Kidney glomerular epithelial cell (primary cell): ENCODE results near the gene PXDC1.

Source experiments
- DNase-seq: peaks from one replicate; lab custom pipeline; 2025; lab: John Stamatoyannopoulos, UW

PXDC1 gene

GRCh38 chr6:3746696-3747095, 4.8 kb downstream of the PXDC1 start:
- DNase-seq, result no peak

- DNase-seq, result no peak
Measured at GRCh38 chr6:3746119-3746691, 5.3 kb downstream of the PXDC1 start.

GRCh38 chr6:3745566-3746118, 5.9 kb downstream of the PXDC1 start:
- DNase-seq, result no peak

GRCh38 chr6:3744901-3745470, 6.5 kb downstream of the PXDC1 start:
- DNase-seq, result no peak

GRCh38 chr6:3744211-3744900, 7.2 kb downstream of the PXDC1 start:
- DNase-seq, result no peak

- no peak for DNase-seq
Measured at GRCh38 chr6:3743541-3743940, 8.0 kb downstream of the PXDC1 start.

GRCh38 chr6:3742426-3743344, 8.8 kb downstream of the PXDC1 start:
- DNase-seq, result peak; percentile 78

- no peak for DNase-seq
Measured at GRCh38 chr6:3742076-3742425, 9.5 kb downstream of the PXDC1 start.

- no peak for DNase-seq
Measured at GRCh38 chr6:3741477-3741871, 10.0 kb downstream of the PXDC1 start.

GRCh38 chr6:3740551-3741476, 10.7 kb downstream of the PXDC1 start:
- no peak for DNase-seq

- DNase-seq, result no peak
Measured at GRCh38 chr6:3739311-3739897, 12.1 kb downstream of the PXDC1 start.

- no peak for DNase-seq
Measured at GRCh38 chr6:3738381-3739131, 13.0 kb downstream of the PXDC1 start.

GRCh38 chr6:3737831-3738210, 13.7 kb downstream of the PXDC1 start:
- no peak for DNase-seq

GRCh38 chr6:3737149-3737830, 14.2 kb downstream of the PXDC1 start:
- DNase-seq, result no peak

GRCh38 chr6:3735029-3735605, 16.4 kb downstream of the PXDC1 start:
- no peak for DNase-seq

- no peak for DNase-seq
Measured at GRCh38 chr6:3734023-3734422, 17.5 kb downstream of the PXDC1 start.

- DNase-seq, result no peak
Measured at GRCh38 chr6:3733321-3733925, 18.1 kb downstream of the PXDC1 start.

- DNase-seq, result peak; percentile 79
Measured at GRCh38 chr6:3732345-3733141, 19.0 kb downstream of the PXDC1 start.
